Right atrium auricular region (tissue), 2 donors: ENCODE data around the gene DUOX1. TPM values are rescaled to one million over a fixed set of nuclear protein-coding genes. Genes with fewer than 3 reads are reported as not detected.
"Not testable (repeated sequence)": the region's sequence is repeated elsewhere in the genome, so short reads cannot be mapped to it uniquely, and the experiment has no call there.

Source experiments
- DNase-seq: peaks from one replicate; pipeline ENCODE4 v3.0.0-alpha.2; 2019; ENCODE audit warnings: low spot score
- H3K27ac ChIP-seq, 2 donors: fragments of 200-600 bp; sonication (generic); 1 replicate in 1 of 2; 2 replicates in 1 of 2; pipeline ENCODE4 v1.5.1; 2016 to 2019
- H3K27me3 ChIP-seq, 2 donors: fragments of 200-600 bp; sonication (generic); one replicate each; pipeline versions ENCODE4 v1.5.1 to v1.6.0; 2017 to 2019
- H3K36me3 ChIP-seq: fragments of 200-600 bp; sonication (generic); one replicate; pipeline ENCODE4 v1.5.1; 2016
- H3K4me1 ChIP-seq, 2 donors: fragments of 200-600 bp; sonication (generic); one replicate each; pipeline versions ENCODE4 v1.5.1 to v1.6.0; 2017 to 2019
- H3K4me3 ChIP-seq, 2 donors: fragments of 200-600 bp; sonication (generic); 1 replicate in 1 of 2; 2 replicates in 1 of 2; pipeline ENCODE4 v1.5.1; 2017 to 2019; ENCODE audit warnings: mild to moderate bottlenecking in 1 of 2, moderate library complexity in 1 of 2
- H3K9me3 ChIP-seq, 2 donors: fragments of 200-600 bp; sonication (generic); one replicate each; pipeline ENCODE4 v1.5.1; 2019
- total RNA-seq, 2 donors: library from RNA; depleted of rRNA; stranded (reverse); fragments of >200 nt; gene quantifications; one replicate each; pipeline ENCODE4 v1.1.0, GENCODE V29; 2016
- TF ChIP-seq, protein P1 (sequence below), 2 donors: fragments of 200-600 bp; sonication (generic); IDR thresholded peaks; one replicate each; pipeline ENCODE4 v1.5.1; 2019; ENCODE audit warnings: antibody characterized with exemption in 2 of 2

The DUOX1 gene
- total RNA-seq, 2 donors from 2014 or later: 1.1 to 3.6 TPM

- TF ChIP-seq, protein P1, sequence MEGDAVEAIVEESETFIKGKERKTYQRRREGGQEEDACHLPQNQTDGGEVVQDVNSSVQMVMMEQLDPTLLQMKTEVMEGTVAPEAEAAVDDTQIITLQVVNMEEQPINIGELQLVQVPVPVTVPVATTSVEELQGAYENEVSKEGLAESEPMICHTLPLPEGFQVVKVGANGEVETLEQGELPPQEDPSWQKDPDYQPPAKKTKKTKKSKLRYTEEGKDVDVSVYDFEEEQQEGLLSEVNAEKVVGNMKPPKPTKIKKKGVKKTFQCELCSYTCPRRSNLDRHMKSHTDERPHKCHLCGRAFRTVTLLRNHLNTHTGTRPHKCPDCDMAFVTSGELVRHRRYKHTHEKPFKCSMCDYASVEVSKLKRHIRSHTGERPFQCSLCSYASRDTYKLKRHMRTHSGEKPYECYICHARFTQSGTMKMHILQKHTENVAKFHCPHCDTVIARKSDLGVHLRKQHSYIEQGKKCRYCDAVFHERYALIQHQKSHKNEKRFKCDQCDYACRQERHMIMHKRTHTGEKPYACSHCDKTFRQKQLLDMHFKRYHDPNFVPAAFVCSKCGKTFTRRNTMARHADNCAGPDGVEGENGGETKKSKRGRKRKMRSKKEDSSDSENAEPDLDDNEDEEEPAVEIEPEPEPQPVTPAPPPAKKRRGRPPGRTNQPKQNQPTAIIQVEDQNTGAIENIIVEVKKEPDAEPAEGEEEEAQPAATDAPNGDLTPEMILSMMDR (IDR thresholded peaks at IDR 0.05): no peak
- no peak for DNase-seq
- H3K36me3 ChIP-seq: no peaks in the 10 kb centered on the region
- H3K27me3 ChIP-seq: no peaks in the 10 kb centered on the region
- H3K27ac ChIP-seq: no peak overlapping the region
- H3K4me3 ChIP-seq: no peak overlapping the region
- H3K4me1 ChIP-seq: no peaks in the 10 kb centered on the region
- H3K9me3 ChIP-seq: no peaks in the 10 kb centered on the region
Observed at GRCh38 chr15:45100884-45101625, 28.7 kb upstream of the DUOX1 start.

- Histone ChIP-seq H3K9me3 (no peaks in the 10 kb centered on the region), H3K27me3 (no peaks in the 10 kb centered on the region), H3K4me3 (no peak overlapping the region), H3K36me3 (no peaks in the 10 kb centered on the region), H3K27ac (no peak overlapping the region), H3K4me1 (no peaks in the 10 kb centered on the region)
- no peak for DNase-seq
- TF ChIP-seq, protein P1 (IDR thresholded peaks at IDR 0.05): no peak
Observed at GRCh38 chr15:45101749-45102148, 28.0 kb upstream of the DUOX1 start.

DNA sequence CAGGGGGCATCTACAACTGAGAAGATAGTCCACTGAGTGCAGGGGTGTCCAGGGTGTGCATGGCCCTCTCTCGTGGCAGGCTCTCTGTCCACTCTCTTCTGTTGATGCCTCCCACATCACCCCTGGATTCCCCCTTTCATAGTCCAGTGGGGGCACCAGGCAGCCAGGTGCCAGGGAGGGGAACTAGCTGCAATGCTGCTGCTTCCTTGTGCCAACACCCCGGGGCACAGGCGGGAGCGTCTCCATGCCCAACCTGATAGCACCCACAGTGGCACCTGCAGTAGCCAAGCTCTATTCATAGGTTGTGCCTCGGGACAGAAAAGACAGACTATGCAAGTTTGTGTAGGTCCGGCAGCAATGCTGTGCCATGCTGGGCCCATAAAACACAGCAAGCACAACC, 27.6 kb upstream of the DUOX1 start:
- Histone ChIP-seq H3K4me3 (no peak overlapping the region), H3K36me3 (no peaks in the 10 kb centered on the region), H3K4me1 (no peaks in the 10 kb centered on the region), H3K27me3 (no peaks in the 10 kb centered on the region), H3K9me3 (no peaks in the 10 kb centered on the region), H3K27ac (no peak overlapping the region)
- TF ChIP-seq, protein P1 (IDR thresholded peaks at IDR 0.05): no peak
- no peak for DNase-seq

- H3K4me1 ChIP-seq, H3K27me3 ChIP-seq, H3K27ac ChIP-seq, H3K9me3 ChIP-seq, H3K36me3 ChIP-seq, DNase-seq, H3K4me3 ChIP-seq: not testable (repeated sequence)
Observed at GRCh38 chr15:45104170-45104569, 25.6 kb upstream of the DUOX1 start.

DNA sequence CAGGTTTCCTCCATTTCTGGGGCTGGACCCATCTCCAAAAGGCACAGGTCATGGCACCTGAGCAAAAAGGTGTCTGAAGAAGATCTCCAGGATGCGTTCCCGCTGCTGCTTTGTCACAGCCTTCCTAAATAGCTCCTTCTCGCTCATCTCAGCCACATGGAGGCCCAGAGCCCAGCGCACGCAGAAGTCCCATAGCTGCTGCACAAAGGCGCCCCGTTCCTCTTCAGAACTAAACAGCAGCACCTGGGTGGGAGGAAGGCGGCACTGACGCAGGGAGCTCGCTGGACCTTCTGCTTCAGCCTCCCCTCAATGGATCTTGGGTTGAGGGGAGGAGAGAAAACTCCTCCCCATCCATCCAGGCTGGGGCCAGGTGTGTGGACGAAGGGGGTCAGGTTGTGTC, 24.2 kb upstream of the DUOX1 start:
- no peak overlapping the region for H3K27ac ChIP-seq
- TF ChIP-seq, protein P1 (IDR thresholded peaks at IDR 0.05): no peak
- no peaks in the 10 kb centered on the region for H3K9me3 ChIP-seq
- no peaks in the 10 kb centered on the region for H3K27me3 ChIP-seq
- no peaks in the 10 kb centered on the region for H3K4me1 ChIP-seq
- DNase-seq: no peak
- no peaks in the 10 kb centered on the region for H3K36me3 ChIP-seq
- no peak overlapping the region for H3K4me3 ChIP-seq

DNA sequence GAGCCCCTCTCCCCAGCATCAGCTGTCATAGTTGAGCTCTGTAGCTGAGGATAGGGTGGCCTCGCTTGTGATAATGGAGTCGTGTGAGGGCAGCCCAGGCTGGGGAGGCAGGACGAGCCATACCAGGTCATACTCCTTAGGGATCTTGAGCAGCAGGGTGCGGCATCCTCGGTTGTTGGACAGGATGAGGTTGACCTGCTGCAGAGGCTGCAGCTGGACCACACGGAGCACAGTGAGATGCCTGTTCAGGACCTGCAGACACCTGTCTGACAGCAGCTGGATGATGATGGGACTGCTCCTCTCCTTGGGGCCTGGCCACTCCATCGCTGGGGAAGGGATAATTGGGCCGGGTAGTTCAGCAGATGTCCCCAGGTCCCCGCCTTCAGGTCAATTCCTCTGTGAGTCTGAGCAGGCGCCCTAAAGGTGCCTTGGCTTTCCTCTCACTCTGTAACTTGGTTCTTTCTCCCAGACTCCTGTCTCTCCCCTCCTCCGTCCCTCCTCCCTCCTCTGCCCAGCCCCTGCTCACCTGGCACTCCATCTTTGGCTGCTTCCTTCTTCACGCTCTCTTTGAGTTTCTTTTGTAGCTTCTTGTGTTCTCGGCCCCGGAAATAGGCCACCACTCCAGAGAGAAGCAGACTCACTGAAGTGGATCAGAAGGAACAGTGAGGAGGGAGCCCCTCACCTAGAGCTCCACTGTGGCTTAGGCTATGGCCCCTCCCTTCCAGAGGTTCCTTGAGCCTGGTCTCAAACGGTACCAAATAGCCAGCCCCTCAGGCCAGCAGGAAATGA, 23.6 kb upstream of the DUOX1 start:
- no peaks in the 10 kb centered on the region for H3K4me1 ChIP-seq
- H3K27me3 ChIP-seq: no peaks in the 10 kb centered on the region
- TF ChIP-seq, protein P1 (IDR thresholded peaks at IDR 0.05): no peak
- DNase-seq: no peak
- no peak overlapping the region for H3K27ac ChIP-seq
- H3K36me3 ChIP-seq: no peaks in the 10 kb centered on the region
- H3K4me3 ChIP-seq: no peak overlapping the region
- H3K9me3 ChIP-seq: no peaks in the 10 kb centered on the region
